Natural killer cell (primary cell): ENCODE measurements around the gene IPO13. TPM values are rescaled to one million over a fixed set of nuclear protein-coding genes. Genes with fewer than 3 reads are reported as not detected.

ENCODE experiments used
- ATAC-seq, 3 donors: fragments of 150-1000 bp in 2 of 3; fragments of 200-7000 bp in 1 of 3; cut with Tn5 transposase; 1 replicate in 1 of 3; 2 replicates in 2 of 3; pipeline ENCODE4 v1.10.0; 2021; ENCODE audit warnings: mild to moderate bottlenecking in 2 of 3, moderate library complexity in 2 of 3
- DNase-seq, 2 donors: peaks; one replicate each; pipeline versions ENCODE4 v3.0.0 to v3.0.0-alpha.2; 2013 to 2021; ENCODE audit warnings: mixed read lengths in 1 of 2
- H3K27ac ChIP-seq: one replicate; pipeline ENCODE4 v1.5.1; 2013; ENCODE audit warnings: mild to moderate bottlenecking, low read length
- H3K27me3 ChIP-seq: one replicate; pipeline ENCODE4 v1.6.1; 2013; ENCODE audit warnings: low read length; ENCODE audit not compliant: control insufficient read depth, insufficient read depth
- H3K36me3 ChIP-seq: one replicate; pipeline ENCODE4 v1.6.1; 2013; ENCODE audit warnings: low read length; ENCODE audit not compliant: control insufficient read depth, insufficient read depth
- H3K4me1 ChIP-seq: one replicate; pipeline ENCODE4 v1.6.1; 2013; ENCODE audit warnings: low read length; ENCODE audit not compliant: control insufficient read depth, insufficient read depth
- H3K4me3 ChIP-seq: one replicate; pipeline ENCODE4 v1.5.1; 2013; ENCODE audit warnings: low read length
- H3K9me3 ChIP-seq: one replicate; pipeline ENCODE4 v1.6.1; 2013; ENCODE audit warnings: low read length; ENCODE audit not compliant: control insufficient read depth, insufficient read depth
- H3K27ac Mint-ChIP-seq, 2 donors: one replicate each; pipeline ENCODE4 v1.8.0; 2022; ENCODE audit warnings: mild to moderate bottlenecking in 2 of 2, mixed read lengths in 2 of 2, moderate library complexity in 1 of 2
- H3K27me3 Mint-ChIP-seq, 2 donors: one replicate each; pipeline ENCODE4 v1.8.0; 2022; ENCODE audit warnings: low read depth in 2 of 2, mixed read lengths in 2 of 2
- H3K36me3 Mint-ChIP-seq: one replicate; pipeline ENCODE4 v1.8.0; 2022; ENCODE audit warnings: mixed read lengths
- H3K4me1 Mint-ChIP-seq, 2 donors: one replicate each; pipeline ENCODE4 v1.8.0; 2022; ENCODE audit warnings: mixed read lengths in 2 of 2
- H3K4me3 Mint-ChIP-seq: one replicate; pipeline ENCODE4 v1.8.0; 2022; ENCODE audit warnings: mild to moderate bottlenecking, moderate library complexity, mixed read lengths
- H3K9me3 Mint-ChIP-seq, 2 donors: one replicate each; pipeline ENCODE4 v1.8.0; 2022; ENCODE audit warnings: mixed read lengths in 2 of 2
- CTCF ChIP-seq: fragments of 200-600 bp; IDR thresholded peaks from one replicate; pipeline ENCODE4 v1.8.0; 2022; ENCODE audit warnings: antibody characterized with exemption
- WGBS: methylation state at CpG from one replicate; pipeline ENCODE4 v1.1.7; 2013; ENCODE audit warnings: missing lambda C conversion rate; ENCODE audit not compliant: insufficient coverage; 5-methylcytosine and 5-hydroxymethylcytosine counted together
- intact Hi-C: fragments of 100-400 bp; cut with micrococcal nuclease; formaldehyde crosslinking; loops from one replicate; pipeline ENCODE4 v1.14.2; 2022
- total RNA-seq, 4 donors: library from RNA; stranded (reverse); fragments of 120-200 nt in 1 of 4; gene quantifications; one replicate each; pipeline versions ENCODE4 v1.2.3 to v1.2.4, GENCODE V29; 2013 to 2022

IPO13 gene
- total RNA-seq, 3 donors from 2014 or later (not counting 1 experiment from before 2014, with no cell fraction given), result 18.1 to 22.7 (median 18.4) TPM

GRCh38 chr1:43996733-43997115 is 50.0 kb downstream of the IPO13 start:
- no peak for TF ChIP-seq CTCF
- no peaks in the 10 kb centered on the region for H3K27me3 ChIP-seq
- peaks cover 4 to 10% of the 10 kb centered on the region in 2 donors for H3K4me1 Mint-ChIP-seq
- H3K36me3 Mint-ChIP-seq, result no peaks in the 10 kb centered on the region
- no peaks in the 10 kb centered on the region for H3K9me3 ChIP-seq
- no peak overlapping the region for H3K27ac Mint-ChIP-seq
- no peaks in the 10 kb centered on the region for H3K9me3 Mint-ChIP-seq
- no peak overlapping the region for H3K4me3 ChIP-seq
- H3K27me3 Mint-ChIP-seq, result no peaks in the 10 kb centered on the region
- intact Hi-C loops, result no loop called here
- H3K4me1 ChIP-seq, result peaks cover 7% of the 10 kb centered on the region
- DNase-seq, result no peak
- no peaks in the 10 kb centered on the region for H3K36me3 ChIP-seq
- H3K4me3 Mint-ChIP-seq, result no peak overlapping the region
- no peak overlapping the region for H3K27ac ChIP-seq
- 96% methylated on average over 6 of the region's 6 CpGs for WGBS
- ATAC-seq, result no peak

- no peaks in the 10 kb centered on the region for H3K27me3 ChIP-seq
- peaks cover under 1% of the 10 kb centered on the region for H3K4me1 ChIP-seq
- no peak overlapping the region for H3K27ac ChIP-seq
- ATAC-seq (no peak), DNase-seq (no peak)
- 91% methylated on average over 22 of the region's 22 CpGs for WGBS
- H3K36me3 Mint-ChIP-seq, result no peaks in the 10 kb centered on the region
- no peak overlapping the region for H3K27ac Mint-ChIP-seq
- H3K4me3 ChIP-seq, result no peak overlapping the region
- no peaks in the 10 kb centered on the region for H3K9me3 Mint-ChIP-seq
- no peak overlapping the region for H3K4me3 Mint-ChIP-seq
- no peaks in the 10 kb centered on the region for H3K9me3 ChIP-seq
- H3K36me3 ChIP-seq, result no peaks in the 10 kb centered on the region
- intact Hi-C loops, result no loop called here
- H3K4me1 Mint-ChIP-seq, result peaks cover under 1 to 3% of the 10 kb centered on the region in 2 donors
- no peak for TF ChIP-seq CTCF
- no peaks in the 10 kb centered on the region for H3K27me3 Mint-ChIP-seq
Observed at GRCh38 chr1:43997295-43997999, 50.7 kb downstream of the IPO13 start.

- Mint-ChIP-seq H3K4me1 (no peaks in the 10 kb centered on the region), H3K36me3 (no peaks in the 10 kb centered on the region), H3K27ac (no peak overlapping the region), H3K27me3 (no peaks in the 10 kb centered on the region), H3K4me3 (no peak overlapping the region), H3K9me3 (no peaks in the 10 kb centered on the region)
- H3K9me3 ChIP-seq, result no peaks in the 10 kb centered on the region
- intact Hi-C loops, result no loop called here
- no peak for TF ChIP-seq CTCF
- WGBS, result 93% methylated on average over 11 of the region's 11 CpGs
- DNase-seq, result no peak
- H3K27ac ChIP-seq, result no peak overlapping the region
- no peak for ATAC-seq
- no peak overlapping the region for H3K4me3 ChIP-seq
- no peaks in the 10 kb centered on the region for H3K27me3 ChIP-seq
- no peaks in the 10 kb centered on the region for H3K4me1 ChIP-seq
- H3K36me3 ChIP-seq, result no peaks in the 10 kb centered on the region
Observed at GRCh38 chr1:43998000-43998378, 51.2 kb downstream of the IPO13 start.

DNA sequence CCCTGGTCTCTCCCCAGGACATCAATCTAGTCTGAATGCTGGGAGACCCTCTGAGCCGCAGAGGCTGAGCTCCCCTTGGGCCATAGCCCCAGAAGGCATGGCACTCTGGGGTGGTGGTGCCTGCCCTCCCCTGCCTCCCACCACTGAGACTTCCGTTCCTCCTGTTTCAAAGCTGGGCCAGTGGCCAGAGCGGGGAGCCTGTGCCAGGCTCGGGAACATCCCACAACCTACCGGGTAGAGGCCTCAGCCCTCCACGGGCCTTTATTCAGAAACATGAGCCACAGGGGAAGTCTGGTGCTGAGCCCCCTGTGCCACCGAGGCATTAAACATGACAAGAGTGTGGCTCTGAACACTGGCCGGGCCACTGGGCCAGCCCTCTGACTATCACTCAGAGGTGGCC is 52.7 kb downstream of the IPO13 start:
- no peak for TF ChIP-seq CTCF
- Histone ChIP-seq H3K9me3 (no peaks in the 10 kb centered on the region), H3K4me1 (no peaks in the 10 kb centered on the region), H3K36me3 (no peaks in the 10 kb centered on the region), H3K4me3 (no peak overlapping the region), H3K27me3 (no peaks in the 10 kb centered on the region), H3K27ac (no peak overlapping the region)
- intact Hi-C loops, result no loop called here
- H3K4me3 Mint-ChIP-seq, result no peak overlapping the region
- H3K27ac Mint-ChIP-seq, result no peak overlapping the region
- no peaks in the 10 kb centered on the region for H3K36me3 Mint-ChIP-seq
- H3K4me1 Mint-ChIP-seq, result no peaks in the 10 kb centered on the region
- 86% methylated on average over 8 of the region's 8 CpGs for WGBS
- no peak for DNase-seq
- H3K9me3 Mint-ChIP-seq, result no peaks in the 10 kb centered on the region
- H3K27me3 Mint-ChIP-seq, result no peaks in the 10 kb centered on the region
- no peak for ATAC-seq
